SKM-1 treated with dmso at 0.1 percent for 144 hours (cell line): ENCODE data around the gene SMDT1.

ENCODE experiments used
- DNase-seq: peaks from one replicate; lab custom pipeline; 2025; ENCODE audit not compliant: unreplicated experiment; lab: John Stamatoyannopoulos, UW

SMDT1 gene, protein sequence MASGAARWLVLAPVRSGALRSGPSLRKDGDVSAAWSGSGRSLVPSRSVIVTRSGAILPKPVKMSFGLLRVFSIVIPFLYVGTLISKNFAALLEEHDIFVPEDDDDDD

GRCh38 chr22:42079319-42080251, at the start of gene SMDT1:
TSS of gene SMDT1 (plus strand) at chr22:42079700. CDS start at chr22:42079769, 69 bp downstream.
- peak; percentile 95 for DNase-seq

DNA sequence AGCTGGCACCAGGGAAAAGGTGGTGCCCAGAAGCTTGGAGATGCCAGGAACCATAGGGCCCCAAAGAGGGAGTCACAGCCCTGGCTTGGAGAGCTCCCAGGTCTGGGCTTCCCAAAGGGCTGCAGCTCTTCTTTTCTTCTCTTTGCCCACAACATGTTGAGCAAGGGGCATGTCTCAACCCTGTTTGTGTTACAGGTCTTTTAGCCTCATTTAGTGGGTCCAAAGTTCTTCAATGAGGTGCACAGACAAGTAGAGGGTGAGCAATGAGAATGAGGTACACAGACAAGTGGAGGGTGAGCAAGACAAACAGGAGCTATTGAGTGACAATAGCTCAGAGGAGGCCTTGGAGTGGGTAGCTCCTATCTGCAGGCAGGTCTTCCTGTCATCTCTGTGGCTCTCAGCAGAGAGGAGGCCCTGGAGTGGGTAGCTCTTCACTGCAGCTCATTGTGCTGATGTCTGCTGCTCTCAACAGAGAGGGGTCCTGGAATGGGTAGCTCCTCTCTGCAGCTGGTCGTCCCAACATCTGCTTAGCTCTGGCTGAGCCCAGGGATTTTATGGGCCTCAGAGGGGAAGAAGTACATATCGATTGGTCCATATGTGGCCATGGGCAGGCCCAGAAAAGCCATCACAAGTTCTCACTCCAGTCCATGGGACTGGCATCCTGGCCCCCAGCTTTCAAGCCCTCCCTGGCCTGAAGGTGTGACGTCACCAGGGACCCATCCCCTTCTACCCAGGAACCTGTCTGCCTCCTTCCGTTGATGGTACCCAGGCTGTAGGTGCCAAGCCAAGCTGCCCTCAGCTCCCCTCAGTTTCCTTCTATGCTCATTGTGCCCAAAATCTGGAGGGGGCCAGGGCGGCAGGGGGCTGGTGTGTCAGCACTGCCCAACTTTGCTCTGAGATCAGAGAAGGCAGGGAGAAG, 46.0 kb upstream of the SMDT1 start:
- no peak for DNase-seq

DNA sequence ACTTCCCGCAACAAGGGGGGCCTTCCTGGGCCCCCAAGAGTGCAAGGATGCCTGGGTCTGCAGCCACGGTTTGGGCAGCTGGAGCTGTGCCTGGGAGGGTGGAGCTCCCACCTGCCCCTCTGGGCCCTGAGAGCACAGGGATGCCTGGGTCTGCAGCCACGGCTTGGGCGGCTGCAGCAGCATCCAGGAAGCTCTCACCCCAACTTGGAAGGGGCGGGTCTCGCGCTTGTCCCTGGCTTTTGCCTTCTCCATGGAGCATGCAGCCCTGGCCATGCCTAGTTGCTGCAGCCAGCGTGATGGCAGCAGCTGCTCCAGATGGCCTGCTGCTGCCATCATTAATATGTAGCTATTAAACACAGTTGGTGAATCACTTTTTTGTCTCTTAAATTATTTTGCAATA, 44.2 kb upstream of the SMDT1 start:
- DNase-seq: no peak

DNA sequence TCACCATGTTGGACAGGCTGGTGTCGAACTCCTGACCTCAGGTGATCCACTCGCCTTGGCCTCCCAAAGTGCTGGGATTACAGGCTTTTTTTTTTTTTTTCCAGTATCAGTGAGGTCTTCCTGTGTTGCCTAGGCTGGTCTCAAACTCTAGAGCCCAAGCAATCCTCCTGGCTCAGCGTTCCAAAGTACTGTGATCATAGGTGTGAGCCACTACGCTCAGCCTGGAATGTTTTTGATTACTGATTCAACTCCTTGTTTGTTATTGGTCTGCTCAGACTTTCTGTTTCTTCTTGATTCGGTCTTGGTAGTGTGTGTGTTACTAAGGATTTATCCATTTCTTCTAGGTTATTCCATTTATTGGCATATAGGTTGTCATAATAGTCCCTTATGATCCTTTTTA, 40.2 kb upstream of the SMDT1 start:
- no peak for DNase-seq

GRCh38 chr22:42041784-42042183, 37.7 kb upstream of the SMDT1 start:
- no peak for DNase-seq

DNA sequence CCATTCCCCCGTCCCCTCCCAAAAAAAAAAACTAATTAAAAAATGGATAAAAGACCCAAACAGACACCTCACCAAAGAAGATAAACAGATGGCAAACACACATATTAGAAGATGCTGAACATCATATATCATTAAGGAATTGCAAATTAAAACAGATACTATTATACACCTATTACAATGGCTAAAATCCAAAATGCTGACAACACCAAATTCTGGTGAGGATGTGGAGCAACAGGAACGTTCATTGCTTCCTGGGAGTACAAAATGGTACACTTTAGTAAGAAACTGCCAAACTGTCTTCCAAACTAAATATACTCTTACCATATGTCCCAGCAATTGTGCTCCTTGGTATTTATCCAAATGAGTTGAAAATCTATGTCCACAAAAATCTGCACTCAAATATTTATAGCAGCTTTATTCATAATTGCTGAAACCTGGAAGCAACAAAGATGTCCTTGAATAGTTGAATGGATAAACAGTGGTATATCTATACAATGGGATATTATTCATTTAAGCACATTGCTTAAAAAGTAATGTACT, 28.8 kb upstream of the SMDT1 start:
- DNase-seq: no peak

- no peak for DNase-seq
Observed at GRCh38 chr22:42052765-42053164, 26.7 kb upstream of the SMDT1 start.

- no peak for DNase-seq
Observed at GRCh38 chr22:42056757-42057511, 22.6 kb upstream of the SMDT1 start.

DNA sequence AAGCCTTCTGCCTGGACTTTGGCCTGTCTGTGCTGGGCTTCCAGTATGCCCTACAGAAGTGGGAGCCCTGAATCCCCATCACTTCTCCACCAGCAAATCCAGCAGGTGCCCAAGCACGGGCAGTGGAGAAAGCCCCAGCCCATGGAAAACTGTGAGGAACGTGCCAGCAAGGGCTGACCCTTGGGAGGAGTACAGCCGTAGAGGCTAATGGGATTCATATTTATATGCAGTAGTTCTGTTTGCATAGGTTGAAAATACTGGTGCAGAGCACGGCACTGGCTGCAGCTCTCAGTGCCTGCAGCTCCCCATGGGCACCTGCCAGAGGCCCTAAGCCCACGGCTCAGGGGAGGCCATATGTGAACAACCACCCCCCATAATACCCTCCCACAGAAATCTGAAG, 19.0 kb upstream of the SMDT1 start:
- no peak for DNase-seq

DNA sequence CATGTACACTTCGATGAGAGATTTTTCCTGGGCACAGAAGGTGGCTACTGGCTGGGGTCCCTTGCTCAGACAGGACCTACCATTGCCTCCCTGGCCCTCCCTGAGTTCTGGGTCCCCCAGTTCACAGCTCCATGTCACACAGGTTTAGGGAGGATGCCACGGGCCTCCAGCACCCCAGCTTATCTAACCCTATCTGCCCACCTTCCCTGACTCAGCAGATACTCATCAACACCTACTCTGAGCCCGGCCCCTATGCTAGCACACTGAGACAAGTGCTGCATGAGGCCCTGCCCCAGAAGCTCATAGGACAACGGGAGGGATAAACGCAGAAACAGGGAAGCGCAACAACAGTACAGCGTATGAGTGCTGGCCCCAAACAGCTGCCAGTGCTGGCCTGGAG, 18.5 kb upstream of the SMDT1 start:
- no peak for DNase-seq

DNA sequence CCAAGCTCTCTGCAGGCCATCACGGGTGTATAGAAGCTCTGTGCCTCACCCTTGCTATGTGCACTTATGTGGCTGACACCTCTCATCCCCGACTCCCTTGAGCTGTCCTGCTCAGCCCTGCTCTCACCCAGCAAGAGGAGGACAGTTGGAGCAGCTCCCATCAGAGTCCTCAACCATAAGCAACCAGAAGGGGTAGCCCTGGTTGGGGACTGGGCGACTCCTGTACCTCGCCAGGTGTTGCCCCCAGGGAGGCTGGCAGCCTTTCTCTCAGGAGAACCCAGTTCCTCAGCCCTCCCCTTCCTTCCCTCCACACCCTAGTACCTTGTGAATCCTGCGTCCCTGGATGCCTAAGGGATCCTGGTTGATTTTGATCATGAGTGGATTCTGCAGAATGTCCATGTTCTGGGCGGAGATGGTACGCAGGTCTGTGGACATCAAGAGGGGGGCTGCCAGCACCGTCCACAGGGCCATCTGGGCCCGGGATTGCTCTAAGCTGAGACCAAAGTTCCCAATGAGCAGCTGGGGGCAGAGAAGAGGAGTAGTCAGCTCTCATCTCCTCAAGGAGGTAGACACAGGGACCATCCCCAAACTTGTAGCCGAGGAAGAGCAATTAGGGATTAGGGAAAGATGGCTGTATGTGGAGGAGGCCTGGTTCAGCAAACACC, 16.9 kb upstream of the SMDT1 start:
- no peak for DNase-seq

DNA sequence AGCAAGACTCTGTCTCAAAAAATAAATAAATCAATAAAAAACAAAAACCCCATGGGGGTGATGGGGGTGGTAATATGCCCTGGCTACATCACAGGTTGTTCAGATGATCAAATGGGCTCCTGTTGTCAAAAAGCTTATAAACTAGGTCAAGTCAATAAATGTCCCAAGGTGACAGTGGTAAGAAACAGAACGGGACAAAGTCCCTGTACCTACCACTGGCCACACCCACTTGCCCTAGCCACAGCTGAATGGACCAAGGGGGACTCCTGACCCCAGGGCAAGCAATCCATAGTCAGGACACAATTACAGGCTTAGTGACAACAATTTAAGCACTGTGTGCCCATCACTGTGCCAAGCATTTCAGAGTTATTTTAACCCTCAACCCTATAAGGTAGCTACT, 14.9 kb upstream of the SMDT1 start:
- DNase-seq: no peak

- no peak for DNase-seq
Observed at GRCh38 chr22:42065438-42066125, 13.9 kb upstream of the SMDT1 start.

DNA sequence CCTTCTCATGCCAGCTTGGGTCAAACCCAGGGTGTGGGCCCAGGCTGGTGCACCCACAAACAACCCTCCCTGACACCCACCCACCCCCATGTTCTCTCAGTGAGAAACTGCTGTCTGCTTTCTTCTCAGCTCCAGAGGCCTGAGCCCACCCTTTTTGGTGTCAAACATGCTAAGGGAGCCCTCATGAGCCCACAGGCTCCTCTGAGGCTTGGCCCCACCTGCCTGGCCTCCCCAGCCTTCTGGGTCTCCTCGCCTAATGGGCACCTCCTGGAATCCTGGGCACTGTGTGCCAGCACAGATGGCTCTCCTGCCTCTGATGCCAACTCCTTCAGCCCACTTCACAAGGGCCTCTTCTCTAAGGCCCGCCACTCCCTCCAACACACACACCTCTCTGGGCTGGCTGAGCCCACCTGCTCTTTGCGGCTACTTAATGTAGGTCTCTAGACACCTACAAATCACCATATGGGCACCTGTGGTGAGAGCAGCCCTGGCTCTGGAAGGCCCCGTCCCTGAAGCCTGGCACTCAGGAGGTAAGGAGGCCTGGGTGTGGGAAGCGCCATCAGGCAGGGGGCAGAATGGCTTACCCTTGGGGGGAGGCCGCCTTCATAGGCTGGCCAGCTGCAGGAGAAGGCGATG, 13.3 kb upstream of the SMDT1 start:
- DNase-seq: no peak

- DNase-seq: no peak
Observed at GRCh38 chr22:42066937-42067336, 12.6 kb upstream of the SMDT1 start.

- no peak for DNase-seq
Observed at GRCh38 chr22:42067671-42068251, 11.7 kb upstream of the SMDT1 start.

- no peak for DNase-seq
Observed at GRCh38 chr22:42068291-42068690, 11.2 kb upstream of the SMDT1 start.

GRCh38 chr22:42069801-42070516, 9.5 kb upstream of the SMDT1 start:
- peak; percentile 72 for DNase-seq
